HepG2 (cell line): ENCODE measurements around the gene ANAPC2. TPM values are rescaled to one million over a fixed set of nuclear protein-coding genes. Genes with fewer than 3 reads are reported as not detected.

ENCODE experiments used
- ATF7-NPFF ChIP-seq: sonication (generic); formaldehyde crosslinking; IDR thresholded peaks from 2 replicates; pipeline ENCODE4 v1.8.1; 2023; ENCODE audit warnings: mild to moderate bottlenecking, low read depth, missing genetic modification reagents, moderate library complexity
- DR1 ChIP-seq: sonication (generic); formaldehyde crosslinking; IDR thresholded peaks from 2 replicates; pipeline ENCODE4 v1.8.0; 2021; ENCODE audit warnings: mild to moderate bottlenecking, missing genetic modification reagents, inconsistent platforms
- EHMT2 ChIP-seq: fragments of 200-600 bp; sonication (generic); IDR thresholded peaks from 2 replicates; pipeline ENCODE4 v1.7.0; 2017; ENCODE audit warnings: antibody characterized with exemption, low read depth, low read length, borderline replicate concordance
- EZH2 ChIP-seq: conservative IDR thresholded peaks from 2 replicates; pipeline ENCODE4 v1.6.1; 2012; ENCODE audit warnings: mild to moderate bottlenecking, low read depth, low read length, moderate library complexity
- FOXC1 ChIP-seq: sonication (generic); formaldehyde crosslinking; IDR thresholded peaks from 2 replicates; pipeline ENCODE4 v1.8.0; 2022; ENCODE audit warnings: mild to moderate bottlenecking, missing genetic modification reagents, borderline replicate concordance
- GMEB2 ChIP-seq: IDR thresholded peaks from 2 replicates; pipeline ENCODE4 v1.6.1; 2016; ENCODE audit warnings: missing biosample characterization, missing genetic modification reagents, low read depth
- KLF13 ChIP-seq: sonication (generic); formaldehyde crosslinking; IDR thresholded peaks from 2 replicates; pipeline ENCODE4 v1.4.0; 2020; ENCODE audit warnings: mild to moderate bottlenecking, missing genetic modification reagents
- PATZ1 ChIP-seq: sonication (generic); formaldehyde crosslinking; IDR thresholded peaks from 2 replicates; pipeline ENCODE4 v1.4.0; 2020; ENCODE audit warnings: missing genetic modification reagents
- PRPF4 ChIP-seq: fragments of 200-400 bp; formaldehyde crosslinking; IDR thresholded peaks from 2 replicates; pipeline ENCODE4 v1.6.1; 2016; ENCODE audit warnings: low read length, low read depth; ENCODE audit not compliant: poor library complexity, severe bottlenecking
- RCOR2 ChIP-seq: IDR thresholded peaks from 2 replicates; pipeline ENCODE4 v1.6.1; 2016; ENCODE audit warnings: missing biosample characterization, missing genetic modification reagents
- TBX2 ChIP-seq: sonication (generic); formaldehyde crosslinking; IDR thresholded peaks from 2 replicates; pipeline ENCODE4 v1.5.0; 2020; ENCODE audit warnings: missing genetic modification reagents, mild to moderate bottlenecking, borderline replicate concordance
- THAP7 ChIP-seq: sonication (generic); formaldehyde crosslinking; IDR thresholded peaks from 2 replicates; pipeline ENCODE4 v1.8.1; 2023; ENCODE audit warnings: mild to moderate bottlenecking, missing genetic modification reagents
- TMF1 ChIP-seq: sonication (generic); formaldehyde crosslinking; IDR thresholded peaks from 2 replicates; pipeline ENCODE4 v1.8.1; 2022; ENCODE audit warnings: low read depth, missing genetic modification reagents
- U2AF2 ChIP-seq: fragments of 200-400 bp; formaldehyde crosslinking; IDR thresholded peaks from 2 replicates; pipeline ENCODE4 v1.6.1; 2017; ENCODE audit warnings: low read depth, mild to moderate bottlenecking, low read length
- ZNF3 ChIP-seq: IDR thresholded peaks from 2 replicates; pipeline ENCODE4 v1.7.0; 2017; ENCODE audit warnings: inconsistent platforms
- ZNF414 ChIP-seq: sonication (generic); formaldehyde crosslinking; IDR thresholded peaks from 2 replicates; pipeline ENCODE4 v1.5.0; 2020; ENCODE audit warnings: missing genetic modification reagents
- ZNF605 ChIP-seq: sonication (generic); formaldehyde crosslinking; IDR thresholded peaks from 2 replicates; pipeline ENCODE4 v1.8.0; 2022; ENCODE audit warnings: mild to moderate bottlenecking, missing genetic modification reagents
- ZNF652 ChIP-seq: IDR thresholded peaks from 2 replicates; pipeline ENCODE4 v1.6.1; 2016; ENCODE audit warnings: low read depth, borderline replicate concordance
- ZNF703 ChIP-seq: sonication (generic); formaldehyde crosslinking; IDR thresholded peaks from 2 replicates; pipeline ENCODE4 v1.5.1; 2020; ENCODE audit warnings: missing genetic modification reagents, mild to moderate bottlenecking, moderate library complexity, borderline replicate concordance
- ZNF747 ChIP-seq: sonication (generic); formaldehyde crosslinking; IDR thresholded peaks from 2 replicates; pipeline ENCODE4 v1.8.1; 2023; ENCODE audit warnings: missing genetic modification reagents, mild to moderate bottlenecking, borderline replicate concordance
- polyA plus RNA-seq, 8 experiments: library from polyadenylated mRNA; depleted of rRNA in 3 of 8; stranded (reverse) in 7 of 8; unstranded in 1 of 8; fragments of >200 nt; fragmentation: Illumina TruSeq in 4 of 8; extraction: Trizol in 4 of 8; gene quantifications; 2 replicates each; pipeline versions ENCODE4 v1.2.1 to v1.2.3, GENCODE V29; 2011 to 2016; ENCODE audit warnings: low read depth in 4 of 8, missing spikeins in 1 of 8, mixed read lengths in 1 of 8; ENCODE audit not compliant: insufficient read depth in 1 of 8
- total RNA-seq, 5 experiments: library from RNA; depleted of rRNA; stranded (reverse); fragments of >200 nt; fragmentation: Illumina TruSeq; extraction: Trizol; gene quantifications; 2 replicates each; pipeline ENCODE4 v1.2.3, GENCODE V29; 2016; ENCODE audit warnings: low read depth in 1 of 5

Gene ANAPC2
- total and polyA plus RNA-seq, 2 of the 13 experiments (the other 11 are each of a cell fraction or from before 2014, with no cell fraction given): 12.3 to 15.4 TPM

GRCh38 chr9:137205126-137206069 is 17.0 kb upstream of the ANAPC2 start, which contains the start of the genes NDOR1 and TMEM203 (continued):
- TF ChIP-seq U2AF2 (no peak), ZNF703 (no peak), ZNF605 (CRISPR knock-in tag) (peak; percentile 48; the same call in 1 of the 2 replicates), PRPF4 (no peak), ZNF414 (peak; percentile 16; the same call in 1 of the 2 replicates), RCOR2 (CRISPR knock-in tag) (no peak), KLF13 (CRISPR knock-in tag) (no peak), FOXC1 (CRISPR knock-in tag) (0 out of 2 replicates have a peak, but pooled peaks have one; percentile 8), EHMT2 (no peak), DR1 (peak; percentile 77), TMF1 (peak; percentile 46; the same call in 1 of the 2 replicates), EZH2 (no peak), GMEB2 (0 out of 2 replicates have a peak, but pooled peaks have one; percentile 25), PATZ1 (CRISPR knock-in tag) (peak; percentile 86), ATF7-NPFF (CRISPR knock-in tag) (peak; percentile 71; the same call in 1 of the 2 replicates), ZNF3 (CRISPR knock-in tag) (no peak), THAP7 (peak; percentile 47; the same call in 1 of the 2 replicates), ZNF652 (no peak), TBX2 (CRISPR knock-in tag) (peak; percentile 12; the same call in 1 of the 2 replicates), ZNF747 (CRISPR knock-in tag) (no peak)
